SK-N-SH (cell line): ENCODE data around the gene OR2S2. TPM values are rescaled to one million over a fixed set of nuclear protein-coding genes. Genes with fewer than 3 reads are reported as not detected.
"Not testable (repeated sequence)": the region's sequence is repeated elsewhere in the genome, so short reads cannot be mapped to it uniquely, and the experiment has no call there.

ENCODE experiments used
- CTCF ChIA-PET: fragments of 300-600, 350-600 bp; formaldehyde crosslinking; extraction: SDS; loops from one replicate; lab custom pipeline; 2021; lab: Yijun Ruan, JAX
- POLR2A ChIA-PET: fragments of 350-600 bp; sonication (Branson Sonifier 250); formaldehyde crosslinking; extraction: SDS; loops from one replicate; lab custom pipeline; 2020; ENCODE audit warnings: antibody characterized with exemption, inconsistent platforms; lab: Yijun Ruan, JAX
- DNase-seq: peaks from one replicate; pipeline ENCODE4 v3.0.0; 2012
- H2AFZ ChIP-seq: fragments of 200-600 bp; sonication (generic); 2 replicates; pipeline ENCODE4 v1.8.1; 2016; ENCODE audit warnings: antibody characterized with exemption, mild to moderate bottlenecking, low read depth
- H3F3A ChIP-seq: fragments of 200-600 bp; sonication (generic); replicated peaks from 2 replicates; pipeline ENCODE3; 2016; ENCODE audit warnings: antibody characterized with exemption, mild to moderate bottlenecking; ENCODE audit not compliant: insufficient read depth
- H3K27ac ChIP-seq, 2 experiments: fragments of 200-500 bp in 1 of 2; fragments of 200-600 bp in 1 of 2; sonication (Bioruptor generic) in 1 of 2; sonication (generic), shearing (Covaris generic) in 1 of 2; 2 replicates each; pipeline versions ENCODE4 v1.5.1 to v1.6.1; 2014 to 2016; ENCODE audit warnings: low read depth in 2 of 2, inconsistent platforms in 1 of 2, low read length in 1 of 2, mild to moderate bottlenecking in 1 of 2, mixed read lengths in 1 of 2
- H3K27me3 ChIP-seq: fragments of 200-600 bp; sonication (generic), shearing (Covaris generic); 2 replicates; pipeline ENCODE4 v1.6.1; 2016; ENCODE audit warnings: mixed run types; ENCODE audit not compliant: insufficient read depth
- H3K36me3 ChIP-seq, 2 experiments: fragments of 200-500 bp in 1 of 2; fragments of 200-600 bp in 1 of 2; sonication (Bioruptor generic) in 1 of 2; sonication (generic) in 1 of 2; replicated peaks in 1 of 2; 2 replicates each; pipeline versions ENCODE3 to v1.5.1; 2014 to 2016; ENCODE audit warnings: low read length in 1 of 2, mild to moderate bottlenecking in 1 of 2; ENCODE audit not compliant: insufficient read depth in 2 of 2, control insufficient read depth in 1 of 2
- H3K4me1 ChIP-seq, 2 experiments: fragments of 200-500 bp in 1 of 2; fragments of 200-600 bp in 1 of 2; sonication (Bioruptor generic) in 1 of 2; sonication (generic), shearing (Covaris generic) in 1 of 2; 2 replicates each; pipeline versions ENCODE4 v1.5.1 to v1.6.1; 2014 to 2016; ENCODE audit warnings: low read depth in 1 of 2, low read length in 1 of 2, mixed run types in 1 of 2; ENCODE audit not compliant: insufficient read depth in 2 of 2, control insufficient read depth in 1 of 2
- H3K4me2 ChIP-seq: fragments of 200-600 bp; sonication (generic), shearing (Covaris generic); 2 replicates; pipeline ENCODE4 v1.6.1; 2017; ENCODE audit warnings: mixed run types
- H3K4me3 ChIP-seq, 2 experiments: fragments of 200-500 bp in 1 of 2; fragments of 200-600 bp in 1 of 2; sonication (Bioruptor generic) in 1 of 2; sonication (generic), shearing (Covaris generic) in 1 of 2; 2 replicates each; pipeline versions ENCODE4 v1.5.1 to v1.8.1; 2014 to 2016; ENCODE audit warnings: low read depth in 2 of 2, inconsistent platforms in 1 of 2, low read length in 1 of 2, mild to moderate bottlenecking in 1 of 2, mixed read lengths in 1 of 2, moderate library complexity in 1 of 2
- H3K79me2 ChIP-seq: fragments of 200-600 bp; sonication (generic); 2 replicates; pipeline ENCODE4 v1.8.1; 2017; ENCODE audit warnings: mild to moderate bottlenecking; ENCODE audit not compliant: insufficient read depth
- H3K9ac ChIP-seq: fragments of 200-600 bp; sonication (generic); 2 replicates; pipeline ENCODE4 v1.6.1; 2017; ENCODE audit warnings: mixed run types
- H3K9me2 ChIP-seq: fragments of 200-600 bp; sonication (generic); 2 replicates; pipeline ENCODE4 v1.6.1; 2017; ENCODE audit warnings: mixed run types
- H3K9me3 ChIP-seq: fragments of 200-600 bp; sonication (generic); 2 replicates; pipeline ENCODE4 v1.6.1; 2017; ENCODE audit warnings: mixed run types, mild to moderate bottlenecking, moderate library complexity
- H4K20me1 ChIP-seq: fragments of 200-600 bp; sonication (generic); 2 replicates; pipeline ENCODE4 v1.6.1; 2017; ENCODE audit warnings: mild to moderate bottlenecking, mixed run types; ENCODE audit not compliant: insufficient read depth
- CHD2 ChIP-seq: fragments of 150-350 bp; IDR thresholded peaks from 2 replicates; pipeline ENCODE4 v1.6.1; 2018; ENCODE audit warnings: low read length; ENCODE audit not compliant: partially characterized antibody
- ELF1 ChIP-seq: IDR thresholded peaks from 2 replicates; pipeline ENCODE4 v1.4.0; 2012
- POLR2AphosphoS5 ChIP-seq: IDR thresholded peaks from 2 replicates; pipeline ENCODE4 v1.6.1; 2012; ENCODE audit warnings: low read depth, low read length
- RCOR1 ChIP-seq: fragments of 150-350 bp; IDR thresholded peaks from 2 replicates; pipeline ENCODE4 v1.6.1; 2017; ENCODE audit warnings: antibody characterized with exemption, low read length
- RFX5 ChIP-seq: IDR thresholded peaks from 2 replicates; pipeline ENCODE4 v1.6.1; 2012; ENCODE audit warnings: mild to moderate bottlenecking, improper control_type of control experiment, low read length
- RXRA ChIP-seq: IDR thresholded peaks from 2 replicates; pipeline ENCODE4 v1.4.0; 2012; ENCODE audit warnings: low read depth, mild to moderate bottlenecking, borderline replicate concordance
- SMC3 ChIP-seq: IDR thresholded peaks from 2 replicates; pipeline ENCODE4 v1.6.1; 2012; ENCODE audit warnings: low read depth, low read length, improper control_type of control experiment
- YY1 ChIP-seq: IDR thresholded peaks from 2 replicates; pipeline ENCODE4 v1.4.0; 2012; ENCODE audit warnings: low read depth, mild to moderate bottlenecking
- WGBS: methylation state at CpG from one replicate; pipeline ENCODE4 v1.1.6; 2017; ENCODE audit warnings: low lambda C conversion rate; 5-methylcytosine and 5-hydroxymethylcytosine counted together
- polyA plus RNA-seq, 3 experiments: library from polyadenylated mRNA; depleted of rRNA; stranded (reverse); fragments of >200 nt; gene quantifications; 2 replicates each; pipeline ENCODE4 v1.2.3, GENCODE V29; 2012
- TF ChIP-seq, protein P1 (sequence below): IDR thresholded peaks from 2 replicates; pipeline ENCODE4 v1.4.0; 2012; ENCODE audit warnings: low read depth, borderline replicate concordance
- TF ChIP-seq, protein P2 (sequence below): fragments of 150-350 bp; IDR thresholded peaks from 2 replicates; pipeline ENCODE4 v1.6.1; 2016; ENCODE audit warnings: mild to moderate bottlenecking, low read depth, low read length

OR2S2 gene
- polyA plus RNA-seq, 1 of the 3 experiments (the other 2 are of a cell fraction): not detected

GRCh38 chr9:35935261-35935660, 22.7 kb downstream of the OR2S2 start:
- Histone ChIP-seq H3K79me2 (no peaks in the 10 kb centered on the region), H3K9me2 (no peaks in the 10 kb centered on the region), H3K27me3 (no peaks in the 10 kb centered on the region), H2AFZ (no peak overlapping the region), H3K4me2 (no peak overlapping the region), H3K4me1 (peaks cover 0 to 17% of the 10 kb centered on the region in 2 experiments; a peak in 3 of 4 replicates), H3F3A (peaks cover 34% of the 10 kb centered on the region), H3K9ac (no peak overlapping the region; the same call in 1 of the 2 replicates), H3K9me3 (no peaks in the 10 kb centered on the region), H3K27ac (peak overlapping the region; percentile 77 to 79; a peak in 3 of 4 replicates), H3K4me3 (no peak overlapping the region), H3K36me3 (no peaks in the 10 kb centered on the region), H4K20me1 (no peaks in the 10 kb centered on the region)
- CTCF ChIA-PET: interaction anchor here (0.7 to 1.6 kb wide), 5 partner anchors 10 to 393 kb away, joined by 3 to 11 read pairs (median 4); no protein-coding TSS in a partner anchor
- POLR2A ChIA-PET: no interaction called here
- TF ChIP-seq SMC3 (no peak), POLR2AphosphoS5 (no peak), CHD2 (no peak), ELF1 (no peak), RXRA (no peak), RCOR1 (no peak), YY1 (no peak), RFX5 (no peak)
- TF ChIP-seq, protein P1, sequence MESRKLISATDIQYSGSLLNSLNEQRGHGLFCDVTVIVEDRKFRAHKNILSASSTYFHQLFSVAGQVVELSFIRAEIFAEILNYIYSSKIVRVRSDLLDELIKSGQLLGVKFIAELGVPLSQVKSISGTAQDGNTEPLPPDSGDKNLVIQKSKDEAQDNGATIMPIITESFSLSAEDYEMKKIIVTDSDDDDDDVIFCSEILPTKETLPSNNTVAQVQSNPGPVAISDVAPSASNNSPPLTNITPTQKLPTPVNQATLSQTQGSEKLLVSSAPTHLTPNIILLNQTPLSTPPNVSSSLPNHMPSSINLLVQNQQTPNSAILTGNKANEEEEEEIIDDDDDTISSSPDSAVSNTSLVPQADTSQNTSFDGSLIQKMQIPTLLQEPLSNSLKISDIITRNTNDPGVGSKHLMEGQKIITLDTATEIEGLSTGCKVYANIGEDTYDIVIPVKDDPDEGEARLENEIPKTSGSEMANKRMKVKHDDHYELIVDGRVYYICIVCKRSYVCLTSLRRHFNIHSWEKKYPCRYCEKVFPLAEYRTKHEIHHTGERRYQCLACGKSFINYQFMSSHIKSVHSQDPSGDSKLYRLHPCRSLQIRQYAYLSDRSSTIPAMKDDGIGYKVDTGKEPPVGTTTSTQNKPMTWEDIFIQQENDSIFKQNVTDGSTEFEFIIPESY: no peak
- TF ChIP-seq, protein P2, sequence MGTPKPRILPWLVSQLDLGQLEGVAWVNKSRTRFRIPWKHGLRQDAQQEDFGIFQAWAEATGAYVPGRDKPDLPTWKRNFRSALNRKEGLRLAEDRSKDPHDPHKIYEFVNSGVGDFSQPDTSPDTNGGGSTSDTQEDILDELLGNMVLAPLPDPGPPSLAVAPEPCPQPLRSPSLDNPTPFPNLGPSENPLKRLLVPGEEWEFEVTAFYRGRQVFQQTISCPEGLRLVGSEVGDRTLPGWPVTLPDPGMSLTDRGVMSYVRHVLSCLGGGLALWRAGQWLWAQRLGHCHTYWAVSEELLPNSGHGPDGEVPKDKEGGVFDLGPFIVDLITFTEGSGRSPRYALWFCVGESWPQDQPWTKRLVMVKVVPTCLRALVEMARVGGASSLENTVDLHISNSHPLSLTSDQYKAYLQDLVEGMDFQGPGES: no peak
- DNase-seq: no peak
- WGBS: 97% methylated on average over 4 of the region's 4 CpGs

DNA sequence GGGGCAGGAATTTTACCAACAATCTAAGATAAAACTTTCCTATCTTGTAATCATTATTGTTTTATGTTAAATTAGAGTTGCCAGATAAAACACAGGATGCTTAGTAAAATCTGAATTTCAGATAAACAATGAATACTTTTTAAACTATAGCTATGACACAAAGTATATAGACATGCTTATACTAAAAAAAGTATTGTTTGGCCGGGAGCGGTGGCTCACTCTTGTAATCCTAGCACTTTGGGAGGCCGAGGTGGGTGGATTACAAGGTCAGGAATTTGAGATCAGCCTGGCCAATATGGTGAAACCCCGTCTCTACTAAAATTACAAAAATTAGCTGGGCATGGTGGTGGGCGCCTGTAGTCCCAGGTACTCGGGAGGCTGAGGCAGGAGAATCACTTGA, 23.9 kb downstream of the OR2S2 start:
- H3K4me3 ChIP-seq, H3K36me3 ChIP-seq, POLR2A ChIA-PET, H4K20me1 ChIP-seq, H3K79me2 ChIP-seq, H3K9me3 ChIP-seq, DNase-seq, H3K4me2 ChIP-seq, H3K9me2 ChIP-seq, H2AFZ ChIP-seq, H3K27me3 ChIP-seq: not testable (repeated sequence)
- peaks cover 0 to 21% of the 10 kb centered on the region in 2 experiments; a peak in 3 of 4 replicates for H3K4me1 ChIP-seq
- CTCF ChIA-PET: interaction anchor here (1.5 to 2.9 kb wide), 2 partner anchors 11 to 21 kb away, joined by 4 to 9 read pairs; no protein-coding TSS in a partner anchor
- H3K27ac ChIP-seq: peak overlapping the region in 1 of 2 experiments; percentile 44; a peak in 2 of 4 replicates
- H3F3A ChIP-seq: peaks cover 37% of the 10 kb centered on the region
- WGBS: 95% methylated on average over 6 of the region's 6 CpGs
- H3K9ac ChIP-seq: peak overlapping the region; percentile 13; the same call in 1 of the 2 replicates
